GM18909 (cell line): Measurements from ENCODE around the gene DMBX1.

Experiments
- ATAC-seq: cut with Tn5 transposase; IDR thresholded peaks from one replicate; pipeline ENCODE4 v1.9.1; 2021; ENCODE audit warnings: mild to moderate bottlenecking; ENCODE audit not compliant: unreplicated experiment, poor library complexity

DMBX1 gene

DNA sequence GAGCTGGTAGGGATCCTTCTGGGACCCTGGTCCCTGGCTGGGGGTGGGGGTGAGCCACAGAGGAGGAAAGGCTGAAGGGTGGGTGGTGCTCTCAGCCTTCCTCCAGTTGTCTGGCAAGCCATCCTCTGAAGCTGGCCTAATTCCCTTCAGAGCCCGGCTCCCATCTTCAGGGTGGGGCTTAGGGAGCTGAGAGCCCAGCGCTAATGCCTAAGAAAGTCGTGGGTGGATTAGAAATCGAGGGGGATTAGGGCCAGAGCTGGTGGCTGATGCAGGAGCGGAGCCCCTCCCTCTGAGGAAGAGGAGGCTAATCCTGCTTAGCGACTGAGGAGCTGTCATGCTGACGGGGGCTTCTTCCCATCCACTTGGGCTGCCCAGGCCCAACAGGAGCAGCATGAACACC lies 30.8 kb upstream of the DMBX1 start:
- no peak for ATAC-seq

DNA sequence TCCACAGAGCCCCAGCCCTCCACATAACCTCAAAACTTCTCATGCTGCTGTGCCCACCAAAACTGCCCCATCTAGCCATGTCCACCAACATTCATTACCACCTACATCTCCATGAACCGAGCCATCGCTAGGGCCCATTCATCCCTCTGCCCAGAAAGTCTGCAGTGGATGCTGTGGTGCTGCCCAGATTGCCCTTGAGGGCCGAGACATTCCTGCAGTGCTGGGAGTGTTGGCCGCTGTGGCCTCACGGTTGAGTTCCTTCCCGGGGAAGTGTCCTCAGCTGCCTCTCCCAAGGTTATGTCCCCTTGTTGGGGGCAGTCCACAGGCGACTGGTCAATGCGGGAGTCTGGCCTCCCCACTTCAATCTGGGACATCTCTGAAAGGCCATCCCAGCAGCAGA lies 30.3 kb upstream of the DMBX1 start:
- ATAC-seq = no peak

GRCh38 chr1:46461017-46461808 lies 28.4 kb upstream of the DMBX1 start:
- no peak for ATAC-seq

- no peak for ATAC-seq
These were observed 27.7 kb upstream of the DMBX1 start for GRCh38 chr1:46461809-46462448.

DNA sequence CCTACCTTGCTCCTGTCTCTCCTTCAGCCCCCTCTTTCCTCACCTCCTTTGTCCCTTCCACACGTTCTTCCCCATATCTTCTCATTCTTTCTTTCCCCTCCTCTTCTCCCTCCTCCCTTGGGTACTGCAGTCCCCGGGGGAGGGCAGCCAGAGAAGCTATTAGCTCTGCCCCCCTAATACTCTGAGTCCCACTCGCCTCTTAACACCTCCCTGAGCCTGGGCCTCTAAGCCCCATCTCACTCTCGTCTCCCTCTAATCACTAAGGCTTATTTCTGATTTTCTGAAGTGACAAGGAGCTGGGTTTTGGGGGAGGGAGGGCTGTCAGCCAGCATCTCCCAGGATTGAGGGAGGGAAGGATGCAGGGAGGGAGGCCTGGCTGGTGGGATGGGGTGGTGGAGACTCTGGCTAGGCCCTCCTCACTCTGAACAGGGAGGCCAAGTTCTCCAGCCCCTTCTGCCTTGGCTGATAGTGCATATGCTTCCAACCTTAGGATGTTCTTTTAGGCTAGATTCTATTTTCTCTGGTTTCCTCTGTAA lies 25.6 kb upstream of the DMBX1 start:
- ATAC-seq = no peak

DNA sequence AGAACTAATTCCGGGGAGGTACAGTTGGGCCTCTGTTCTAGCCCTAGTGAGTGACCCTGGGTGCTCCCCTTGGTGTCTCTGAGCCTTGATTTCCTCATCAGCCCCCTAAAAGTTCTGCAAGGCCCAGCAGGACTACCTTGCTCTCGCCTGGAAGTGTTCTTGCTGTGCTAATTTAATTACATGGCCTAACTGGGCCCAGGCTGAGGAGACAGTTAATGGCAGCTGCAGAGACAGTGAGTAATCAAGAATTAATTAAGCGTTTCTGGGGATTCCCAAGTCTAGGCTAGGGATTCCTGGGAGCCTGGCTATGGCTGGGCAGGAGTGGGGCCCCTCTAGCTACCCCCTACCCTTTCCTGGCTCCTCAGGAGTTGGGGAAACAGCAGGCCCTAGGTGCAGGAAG lies 24.7 kb upstream of the DMBX1 start:
- no peak for ATAC-seq

- ATAC-seq = no peak
These were observed 23.6 kb upstream of the DMBX1 start for GRCh38 chr1:46465981-46466476.

- ATAC-seq = no peak
These were observed 23.0 kb upstream of the DMBX1 start for GRCh38 chr1:46466477-46467182.

- no peak for ATAC-seq
These were observed 22.5 kb upstream of the DMBX1 start for GRCh38 chr1:46467183-46467504.

GRCh38 chr1:46469881-46470280 lies 19.8 kb upstream of the DMBX1 start:
- no peak for ATAC-seq

- no peak for ATAC-seq
These were observed 17.7 kb upstream of the DMBX1 start for GRCh38 chr1:46471848-46472492.

DNA sequence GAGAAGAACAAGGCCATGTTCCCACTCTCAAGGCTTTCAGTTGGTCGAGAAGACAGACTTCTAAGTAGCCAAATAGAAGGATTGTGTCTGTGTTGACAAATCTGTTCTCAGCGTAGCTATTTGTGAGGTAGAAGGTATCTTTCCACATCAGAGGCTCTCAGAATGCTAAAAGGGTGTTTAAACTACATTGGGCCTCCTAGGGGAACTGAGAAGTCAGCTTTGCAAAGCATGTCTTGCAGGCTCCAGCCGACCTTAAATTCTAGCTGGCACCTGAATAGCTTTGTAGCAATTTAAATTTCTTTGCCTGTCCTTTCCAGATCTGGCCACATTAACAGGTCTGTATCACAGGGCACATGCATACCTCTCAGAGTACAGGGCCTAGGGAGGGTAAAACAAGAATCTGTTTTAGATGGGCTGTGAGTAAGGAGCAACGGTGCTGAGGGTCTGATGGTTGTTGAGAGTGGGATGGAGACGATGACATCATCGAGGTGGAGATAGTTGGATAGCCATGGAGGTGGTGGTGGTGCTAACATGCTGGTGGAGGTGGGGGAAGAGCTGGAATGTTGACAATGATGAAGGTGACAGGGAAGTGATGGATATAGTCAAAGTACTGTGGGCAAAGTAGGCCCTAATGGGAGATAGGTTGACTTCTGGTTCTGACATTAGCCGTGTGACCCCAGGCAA lies 17.0 kb upstream of the DMBX1 start:
- no peak for ATAC-seq

GRCh38 chr1:46473991-46474390 lies 15.6 kb upstream of the DMBX1 start:
- no peak for ATAC-seq

- no peak for ATAC-seq
These were observed 15.1 kb upstream of the DMBX1 start for GRCh38 chr1:46474570-46474969.

- no peak for ATAC-seq
These were observed 13.0 kb upstream of the DMBX1 start for GRCh38 chr1:46476673-46477072.

DNA sequence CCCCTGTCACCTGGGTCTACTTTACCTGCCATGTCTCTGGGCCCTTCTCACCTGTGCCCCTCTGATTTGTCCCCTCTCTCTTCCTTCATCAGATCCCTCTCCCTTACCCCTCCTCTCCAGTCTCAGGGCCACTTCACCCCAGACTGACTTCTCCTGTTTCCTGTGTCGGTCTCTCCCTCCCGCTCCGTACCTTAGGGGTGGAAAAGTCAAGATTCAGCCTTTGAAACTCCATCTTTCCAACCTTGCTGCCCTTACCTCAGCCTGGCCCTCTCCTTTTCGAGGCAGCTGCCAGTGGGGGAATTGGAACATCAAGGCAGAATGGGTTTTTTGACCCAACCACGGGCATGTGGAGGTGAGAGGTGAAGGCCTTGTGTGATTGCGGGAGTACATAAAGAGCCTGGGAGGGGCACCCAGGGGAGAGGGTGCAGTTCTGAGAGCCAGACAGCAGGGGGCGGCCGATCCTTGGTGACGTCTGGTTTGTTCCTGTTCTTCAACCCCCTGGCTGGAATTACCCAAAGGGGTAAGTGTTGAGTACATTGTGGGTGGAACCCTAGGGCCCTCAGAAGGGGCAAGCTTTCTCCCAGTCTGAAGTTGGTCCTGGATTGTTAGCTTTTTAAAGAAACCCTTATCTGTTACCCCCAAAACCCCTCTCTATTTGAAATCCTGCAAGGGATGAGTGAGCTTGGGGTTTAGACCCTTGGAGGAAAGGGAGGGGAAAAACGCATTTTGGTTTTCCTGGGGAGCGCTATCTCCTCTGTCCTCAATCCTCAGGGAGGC lies 12.3 kb upstream of the DMBX1 start:
- ATAC-seq = peak; percentile 56

- no peak for ATAC-seq
These were observed 10.7 kb upstream of the DMBX1 start for GRCh38 chr1:46478721-46479485.

DNA sequence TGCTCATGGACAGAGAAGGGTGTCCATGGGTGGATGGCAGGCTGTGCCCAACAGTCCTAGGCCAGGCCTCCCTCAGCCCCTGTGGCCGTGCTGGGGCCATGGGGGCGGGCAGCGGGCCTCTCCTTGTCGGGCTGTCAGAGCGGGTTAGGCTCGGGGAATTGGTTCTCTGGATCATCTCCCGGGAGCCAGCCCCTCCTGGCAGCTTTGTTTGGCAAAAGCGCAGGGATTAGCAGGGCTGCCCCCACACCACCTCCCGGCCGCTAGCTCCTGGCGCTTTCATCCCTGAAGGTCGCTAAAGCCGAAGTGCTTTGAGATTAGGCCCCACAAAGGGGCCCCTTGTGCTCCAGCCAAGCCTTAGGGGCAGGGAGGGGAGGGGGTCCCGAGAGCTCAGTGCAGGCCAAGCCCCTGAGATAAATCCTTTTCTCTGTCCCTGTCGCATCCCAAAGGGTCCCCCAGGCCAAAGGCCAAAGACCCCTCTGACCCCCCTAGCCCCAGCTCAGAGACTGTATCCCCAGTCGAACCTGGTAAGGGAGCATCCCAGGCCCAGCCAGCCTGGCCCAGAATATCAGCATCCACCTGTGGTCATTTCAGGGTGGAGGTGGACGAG lies 9.8 kb upstream of the DMBX1 start:
- no peak for ATAC-seq
